SK-N-SH (cell line): ENCODE results near the gene PTGDS.

ENCODE experiments used
- ELF1 ChIP-seq: IDR thresholded peaks from 2 replicates; pipeline ENCODE4 v1.4.0; 2012
- EP300 ChIP-seq, 2 experiments: IDR thresholded peaks; 2 replicates each; pipeline versions ENCODE4 v1.4.0 to v1.6.1; 2012; ENCODE audit warnings: borderline replicate concordance in 1 of 2, low read depth in 1 of 2, low read length in 1 of 2
- GABPA ChIP-seq: IDR thresholded peaks from 2 replicates; pipeline ENCODE4 v1.4.0; 2012; ENCODE audit warnings: low read depth, mild to moderate bottlenecking
- JUND ChIP-seq: IDR thresholded peaks from 2 replicates; pipeline ENCODE4 v1.4.0; 2012
- MXI1 ChIP-seq: IDR thresholded peaks from 2 replicates; pipeline ENCODE4 v1.6.1; 2012; ENCODE audit warnings: mild to moderate bottlenecking, low read depth, low read length, improper control_type of control experiment
- RAD21 ChIP-seq: IDR thresholded peaks from 2 replicates; pipeline ENCODE4 v1.6.1; 2012; ENCODE audit warnings: mild to moderate bottlenecking, low read length
- RXRA ChIP-seq: IDR thresholded peaks from 2 replicates; pipeline ENCODE4 v1.4.0; 2012; ENCODE audit warnings: low read depth, mild to moderate bottlenecking, borderline replicate concordance
- SMC3 ChIP-seq: IDR thresholded peaks from 2 replicates; pipeline ENCODE4 v1.6.1; 2012; ENCODE audit warnings: low read depth, low read length, improper control_type of control experiment
- TCF12 ChIP-seq: IDR thresholded peaks from 2 replicates; pipeline ENCODE4 v1.4.0; 2012
- TF ChIP-seq, protein P1 (sequence below): fragments of 200-600 bp; sonication (generic); IDR thresholded peaks from 2 replicates; pipeline ENCODE4 v1.6.1; 2017; ENCODE audit warnings: antibody characterized with exemption, mild to moderate bottlenecking, moderate library complexity
- TF ChIP-seq, protein P2 (sequence below): IDR thresholded peaks from 2 replicates; pipeline ENCODE4 v1.4.0; 2012; ENCODE audit warnings: low read depth, borderline replicate concordance
- TF ChIP-seq, protein P3 (sequence below): IDR thresholded peaks from 2 replicates; pipeline ENCODE4 v1.6.1; 2012; ENCODE audit warnings: mild to moderate bottlenecking, low read depth, low read length, moderate library complexity
- TF ChIP-seq, protein P4 (sequence below): fragments of 150-350 bp; IDR thresholded peaks from 2 replicates; pipeline ENCODE4 v1.6.1; 2017; ENCODE audit warnings: antibody characterized with exemption, low read length, low read depth, borderline replicate concordance

DNA sequence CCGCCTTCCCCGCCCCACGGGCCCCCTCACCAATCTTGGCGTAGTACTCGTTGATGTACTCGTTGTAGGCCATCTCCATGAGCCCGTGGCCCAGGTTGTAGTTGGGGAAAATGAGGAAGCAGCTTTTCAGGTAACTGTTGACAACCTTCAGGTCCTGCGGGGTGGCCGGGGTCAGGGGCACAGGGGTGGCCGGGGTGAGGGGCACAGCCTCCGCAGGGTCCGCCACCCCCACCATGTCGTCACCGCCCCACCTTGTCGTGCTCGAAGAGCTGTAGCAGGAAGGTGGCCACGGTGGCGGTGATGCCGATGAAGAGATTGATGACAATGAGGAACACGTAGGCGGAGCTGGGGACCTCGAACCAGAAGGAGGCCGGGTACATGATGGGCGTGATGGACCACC lies 33.9 kb downstream of the PTGDS start:
- TF ChIP-seq, protein P1, sequence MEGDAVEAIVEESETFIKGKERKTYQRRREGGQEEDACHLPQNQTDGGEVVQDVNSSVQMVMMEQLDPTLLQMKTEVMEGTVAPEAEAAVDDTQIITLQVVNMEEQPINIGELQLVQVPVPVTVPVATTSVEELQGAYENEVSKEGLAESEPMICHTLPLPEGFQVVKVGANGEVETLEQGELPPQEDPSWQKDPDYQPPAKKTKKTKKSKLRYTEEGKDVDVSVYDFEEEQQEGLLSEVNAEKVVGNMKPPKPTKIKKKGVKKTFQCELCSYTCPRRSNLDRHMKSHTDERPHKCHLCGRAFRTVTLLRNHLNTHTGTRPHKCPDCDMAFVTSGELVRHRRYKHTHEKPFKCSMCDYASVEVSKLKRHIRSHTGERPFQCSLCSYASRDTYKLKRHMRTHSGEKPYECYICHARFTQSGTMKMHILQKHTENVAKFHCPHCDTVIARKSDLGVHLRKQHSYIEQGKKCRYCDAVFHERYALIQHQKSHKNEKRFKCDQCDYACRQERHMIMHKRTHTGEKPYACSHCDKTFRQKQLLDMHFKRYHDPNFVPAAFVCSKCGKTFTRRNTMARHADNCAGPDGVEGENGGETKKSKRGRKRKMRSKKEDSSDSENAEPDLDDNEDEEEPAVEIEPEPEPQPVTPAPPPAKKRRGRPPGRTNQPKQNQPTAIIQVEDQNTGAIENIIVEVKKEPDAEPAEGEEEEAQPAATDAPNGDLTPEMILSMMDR: no peak
- TF ChIP-seq MXI1 (no peak), TCF12 (no peak), RAD21 (no peak), GABPA (no peak), ELF1 (no peak), RXRA (no peak), EP300 (IDR thresholded peaks at IDR 0.05; ENCODE audit: borderline replicate concordance in 1 of 2, low read depth in 1 of 2, low read length in 1 of 2) (no peak), JUND (no peak), SMC3 (no peak)
- TF ChIP-seq, protein P2, sequence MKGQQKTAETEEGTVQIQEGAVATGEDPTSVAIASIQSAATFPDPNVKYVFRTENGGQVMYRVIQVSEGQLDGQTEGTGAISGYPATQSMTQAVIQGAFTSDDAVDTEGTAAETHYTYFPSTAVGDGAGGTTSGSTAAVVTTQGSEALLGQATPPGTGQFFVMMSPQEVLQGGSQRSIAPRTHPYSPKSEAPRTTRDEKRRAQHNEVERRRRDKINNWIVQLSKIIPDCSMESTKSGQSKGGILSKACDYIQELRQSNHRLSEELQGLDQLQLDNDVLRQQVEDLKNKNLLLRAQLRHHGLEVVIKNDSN: no peak
- TF ChIP-seq, protein P3, sequence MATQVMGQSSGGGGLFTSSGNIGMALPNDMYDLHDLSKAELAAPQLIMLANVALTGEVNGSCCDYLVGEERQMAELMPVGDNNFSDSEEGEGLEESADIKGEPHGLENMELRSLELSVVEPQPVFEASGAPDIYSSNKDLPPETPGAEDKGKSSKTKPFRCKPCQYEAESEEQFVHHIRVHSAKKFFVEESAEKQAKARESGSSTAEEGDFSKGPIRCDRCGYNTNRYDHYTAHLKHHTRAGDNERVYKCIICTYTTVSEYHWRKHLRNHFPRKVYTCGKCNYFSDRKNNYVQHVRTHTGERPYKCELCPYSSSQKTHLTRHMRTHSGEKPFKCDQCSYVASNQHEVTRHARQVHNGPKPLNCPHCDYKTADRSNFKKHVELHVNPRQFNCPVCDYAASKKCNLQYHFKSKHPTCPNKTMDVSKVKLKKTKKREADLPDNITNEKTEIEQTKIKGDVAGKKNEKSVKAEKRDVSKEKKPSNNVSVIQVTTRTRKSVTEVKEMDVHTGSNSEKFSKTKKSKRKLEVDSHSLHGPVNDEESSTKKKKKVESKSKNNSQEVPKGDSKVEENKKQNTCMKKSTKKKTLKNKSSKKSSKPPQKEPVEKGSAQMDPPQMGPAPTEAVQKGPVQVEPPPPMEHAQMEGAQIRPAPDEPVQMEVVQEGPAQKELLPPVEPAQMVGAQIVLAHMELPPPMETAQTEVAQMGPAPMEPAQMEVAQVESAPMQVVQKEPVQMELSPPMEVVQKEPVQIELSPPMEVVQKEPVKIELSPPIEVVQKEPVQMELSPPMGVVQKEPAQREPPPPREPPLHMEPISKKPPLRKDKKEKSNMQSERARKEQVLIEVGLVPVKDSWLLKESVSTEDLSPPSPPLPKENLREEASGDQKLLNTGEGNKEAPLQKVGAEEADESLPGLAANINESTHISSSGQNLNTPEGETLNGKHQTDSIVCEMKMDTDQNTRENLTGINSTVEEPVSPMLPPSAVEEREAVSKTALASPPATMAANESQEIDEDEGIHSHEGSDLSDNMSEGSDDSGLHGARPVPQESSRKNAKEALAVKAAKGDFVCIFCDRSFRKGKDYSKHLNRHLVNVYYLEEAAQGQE: no peak
- TF ChIP-seq, protein P4, sequence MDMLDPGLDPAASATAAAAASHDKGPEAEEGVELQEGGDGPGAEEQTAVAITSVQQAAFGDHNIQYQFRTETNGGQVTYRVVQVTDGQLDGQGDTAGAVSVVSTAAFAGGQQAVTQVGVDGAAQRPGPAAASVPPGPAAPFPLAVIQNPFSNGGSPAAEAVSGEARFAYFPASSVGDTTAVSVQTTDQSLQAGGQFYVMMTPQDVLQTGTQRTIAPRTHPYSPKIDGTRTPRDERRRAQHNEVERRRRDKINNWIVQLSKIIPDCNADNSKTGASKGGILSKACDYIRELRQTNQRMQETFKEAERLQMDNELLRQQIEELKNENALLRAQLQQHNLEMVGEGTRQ: no peak
